ENCODE results near the gene CDH4. TPM values are rescaled to one million over a fixed set of nuclear protein-coding genes. Genes with fewer than 3 reads are reported as not detected.

Gene CDH4
- total RNA-seq, 2 donors from 2014 or later: not detected

- Mint-ChIP-seq H3K27me3 (no peaks in the 10 kb centered on the region), H3K36me3 (no peaks in the 10 kb centered on the region), H3K4me1 (ENCODE audit: low read depth in 2 of 2) (peaks cover 0 to 4% of the 10 kb centered on the region in 2 donors), H3K27ac (no peak overlapping the region), H3K4me3 (no peak overlapping the region), H3K9me3 (no peaks in the 10 kb centered on the region)
- ATAC-seq: no peak
- no peak for DNase-seq (ENCODE audit: low spot score)
Observed at GRCh38 chr20:61897401-61898295, 645.6 kb downstream of the CDH4 start.

GRCh38 chr20:61898405-61898804, 646.3 kb downstream of the CDH4 start:
- H3K27me3 Mint-ChIP-seq: no peaks in the 10 kb centered on the region
- H3K4me1 Mint-ChIP-seq (ENCODE audit: low read depth in 2 of 2): peaks cover 0 to 4% of the 10 kb centered on the region in 2 donors
- no peaks in the 10 kb centered on the region for H3K9me3 Mint-ChIP-seq
- H3K36me3 Mint-ChIP-seq: no peaks in the 10 kb centered on the region
- H3K27ac Mint-ChIP-seq: no peak overlapping the region
- no peak for DNase-seq (ENCODE audit: low spot score)
- no peak overlapping the region for H3K4me3 Mint-ChIP-seq
- ATAC-seq: no peak

- ATAC-seq: no peak
- no peaks in the 10 kb centered on the region for H3K9me3 Mint-ChIP-seq
- H3K27me3 Mint-ChIP-seq: no peaks in the 10 kb centered on the region
- peaks cover 0 to 4% of the 10 kb centered on the region in 2 donors for H3K4me1 Mint-ChIP-seq (ENCODE audit: low read depth in 2 of 2)
- no peak for DNase-seq (ENCODE audit: low spot score)
- no peak overlapping the region for H3K27ac Mint-ChIP-seq
- H3K36me3 Mint-ChIP-seq: no peaks in the 10 kb centered on the region
- H3K4me3 Mint-ChIP-seq: no peak overlapping the region
Observed at GRCh38 chr20:61900011-61900944, 648.2 kb downstream of the CDH4 start.

- Mint-ChIP-seq H3K27ac (no peak overlapping the region), H3K4me3 (no peak overlapping the region), H3K36me3 (no peaks in the 10 kb centered on the region), H3K4me1 (ENCODE audit: low read depth in 2 of 2) (peaks cover 0 to 4% of the 10 kb centered on the region in 2 donors), H3K9me3 (no peaks in the 10 kb centered on the region), H3K27me3 (no peaks in the 10 kb centered on the region)
- ATAC-seq (no peak), DNase-seq (ENCODE audit: low spot score) (no peak)
Observed at GRCh38 chr20:61900945-61901293, 648.9 kb downstream of the CDH4 start.

GRCh38 chr20:61901392-61902220, 649.5 kb downstream of the CDH4 start:
- H3K4me1 Mint-ChIP-seq (ENCODE audit: low read depth in 2 of 2): peaks cover 0 to 4% of the 10 kb centered on the region in 2 donors
- no peaks in the 10 kb centered on the region for H3K27me3 Mint-ChIP-seq
- H3K9me3 Mint-ChIP-seq: no peaks in the 10 kb centered on the region
- H3K36me3 Mint-ChIP-seq: no peaks in the 10 kb centered on the region
- no peak overlapping the region for H3K27ac Mint-ChIP-seq
- DNase-seq (ENCODE audit: low spot score) (no peak), ATAC-seq (no peak)
- H3K4me3 Mint-ChIP-seq: no peak overlapping the region

- Mint-ChIP-seq H3K9me3 (no peaks in the 10 kb centered on the region), H3K36me3 (no peaks in the 10 kb centered on the region), H3K27ac (no peak overlapping the region), H3K4me3 (no peak overlapping the region), H3K4me1 (ENCODE audit: low read depth in 2 of 2) (peaks cover 0 to 4% of the 10 kb centered on the region in 2 donors), H3K27me3 (no peaks in the 10 kb centered on the region)
- DNase-seq (ENCODE audit: low spot score) (no peak), ATAC-seq (no peak)
Observed at GRCh38 chr20:61902221-61902869, 650.3 kb downstream of the CDH4 start.

GRCh38 chr20:61903575-61904340, 651.7 kb downstream of the CDH4 start:
- no peaks in the 10 kb centered on the region for H3K9me3 Mint-ChIP-seq

GRCh38 chr20:61904456-61904855, 652.4 kb downstream of the CDH4 start:
- H3K4me3 Mint-ChIP-seq: no peak overlapping the region
- H3K27ac Mint-ChIP-seq: no peak overlapping the region
- no peaks in the 10 kb centered on the region for H3K9me3 Mint-ChIP-seq
- H3K4me1 Mint-ChIP-seq (ENCODE audit: low read depth in 2 of 2): peaks cover 0 to 4% of the 10 kb centered on the region in 2 donors
- no peaks in the 10 kb centered on the region for H3K36me3 Mint-ChIP-seq
- no peaks in the 10 kb centered on the region for H3K27me3 Mint-ChIP-seq
- DNase-seq (ENCODE audit: low spot score): no peak
- ATAC-seq: no peak

More at GRCh38 chr20:61903575-61904340, 651.7 kb downstream of the CDH4 start:
- Mint-ChIP-seq H3K4me3 (no peak overlapping the region), H3K27me3 (no peaks in the 10 kb centered on the region), H3K36me3 (no peaks in the 10 kb centered on the region), H3K27ac (no peak overlapping the region), H3K4me1 (ENCODE audit: low read depth in 2 of 2) (peaks cover 0 to 4% of the 10 kb centered on the region in 2 donors)
- DNase-seq (ENCODE audit: low spot score) (no peak), ATAC-seq (no peak)

GRCh38 chr20:61905781-61906523, 653.9 kb downstream of the CDH4 start:
- DNase-seq (ENCODE audit: low spot score): no peak
- no peak for ATAC-seq
- no peak overlapping the region for H3K4me3 Mint-ChIP-seq
- H3K27me3 Mint-ChIP-seq: peaks cover 0 to 4% of the 10 kb centered on the region in 2 donors
- H3K9me3 Mint-ChIP-seq: no peaks in the 10 kb centered on the region
- peaks cover 0 to 4% of the 10 kb centered on the region in 2 donors for H3K4me1 Mint-ChIP-seq (ENCODE audit: low read depth in 2 of 2)
- H3K27ac Mint-ChIP-seq: no peak overlapping the region
- H3K36me3 Mint-ChIP-seq: no peaks in the 10 kb centered on the region

- Mint-ChIP-seq H3K4me3 (no peak overlapping the region), H3K27ac (no peak overlapping the region), H3K27me3 (peaks cover 0 to 8% of the 10 kb centered on the region in 2 donors), H3K4me1 (ENCODE audit: low read depth in 2 of 2) (peaks cover 0 to 3% of the 10 kb centered on the region in 2 donors), H3K9me3 (peaks cover 2% of the 10 kb centered on the region), H3K36me3 (no peaks in the 10 kb centered on the region)
- no peak for ATAC-seq
- DNase-seq (ENCODE audit: low spot score): no peak
Observed at GRCh38 chr20:61907081-61907891, 655.2 kb downstream of the CDH4 start.

Measured in natural killer cell treated with Interleukin-12 subunit alpha and Interleukin-12 subunit beta and Interleukin-15 and Interleukin-18, amount 100 ng/mL, for 72 hours (primary cell).